Astrocyte of the cerebellum (primary cell): ENCODE data around the gene GCM1.

Source experiments
- DNase-seq: peaks from one replicate; pipeline ENCODE4 v3.0.0-alpha.2; 2011; ENCODE audit warnings: low read depth
- H3K4me3 ChIP-seq: 2 replicates; pipeline ENCODE4 v1.5.1; 2011; ENCODE audit warnings: mild to moderate bottlenecking, low read depth, low read length, moderate library complexity
- CTCF ChIP-seq: IDR thresholded peaks from 2 replicates; pipeline ENCODE4 v1.5.1; 2012; ENCODE audit warnings: low read length, low read depth, moderate library complexity, mild to moderate bottlenecking; ENCODE audit errors: missing control alignments
- in situ Hi-C: cut with HindIII; loops from 2 replicates; pipeline ENCODE4 v1.10.0; 2017; ENCODE audit warnings: low sequenced_read_pairs

Gene GCM1

GRCh38 chr6:53152576-53152975, 3.9 kb upstream of the GCM1 start:
- TF ChIP-seq CTCF = no peak
- DNase-seq = no peak
- in situ Hi-C loops = no loop called here
- no peak overlapping the region for H3K4me3 ChIP-seq

- H3K4me3 ChIP-seq = no peak overlapping the region
- no peak for DNase-seq
- peak; percentile 28 for TF ChIP-seq CTCF
- in situ Hi-C loops = no loop called here
Observed at GRCh38 chr6:53151676-53152075, 3.0 kb upstream of the GCM1 start.

- in situ Hi-C loops = no loop called here
- H3K4me3 ChIP-seq = no peak overlapping the region
- no peak for DNase-seq
- TF ChIP-seq CTCF = no peak
Observed at GRCh38 chr6:53144802-53145201, 3.8 kb downstream of the GCM1 start.

- in situ Hi-C loops = no loop called here
- TF ChIP-seq CTCF = no peak
- no peak for DNase-seq
- no peak overlapping the region for H3K4me3 ChIP-seq
Observed at GRCh38 chr6:53143710-53144109, 4.9 kb downstream of the GCM1 start.

- H3K4me3 ChIP-seq = no peak overlapping the region
- in situ Hi-C loops = no loop called here
- no peak for DNase-seq
- no peak for TF ChIP-seq CTCF
Observed at GRCh38 chr6:53142810-53143209, 5.8 kb downstream of the GCM1 start.

- H3K4me3 ChIP-seq = no peak overlapping the region
- DNase-seq = no peak
- TF ChIP-seq CTCF = no peak
- in situ Hi-C loops = no loop called here
Observed at GRCh38 chr6:53139841-53140413, 8.7 kb downstream of the GCM1 start.
